HepG2 (cell line): Measurements from ENCODE around the gene PC.

Source experiments
- DNMT1 ChIP-seq: sonication (generic); formaldehyde crosslinking; IDR thresholded peaks from 2 replicates; pipeline ENCODE4 v1.5.1; 2020; ENCODE audit warnings: mild to moderate bottlenecking, missing genetic modification reagents
- EZH2 ChIP-seq: conservative IDR thresholded peaks from 2 replicates; pipeline ENCODE4 v1.6.1; 2012; ENCODE audit warnings: mild to moderate bottlenecking, low read depth, low read length, moderate library complexity
- PHF8 ChIP-seq: sonication (generic); formaldehyde crosslinking; IDR thresholded peaks from 2 replicates; pipeline ENCODE4 v1.5.0; 2020; ENCODE audit warnings: missing genetic modification reagents
- POLR2AphosphoS2 ChIP-seq: IDR thresholded peaks from 2 replicates; pipeline ENCODE4 v1.6.1; 2011; ENCODE audit warnings: low read depth, low read length, improper control_type of control experiment
- SMC3 ChIP-seq: IDR thresholded peaks from 2 replicates; pipeline ENCODE4 v1.6.1; 2011; ENCODE audit warnings: low read length, improper control_type of control experiment
- SUZ12 ChIP-seq: fragments of 150-350 bp; IDR thresholded peaks from 2 replicates; pipeline ENCODE4 v1.6.1; 2014; ENCODE audit warnings: low read depth, low read length
- TAF1 ChIP-seq: sonication (generic); formaldehyde crosslinking; IDR thresholded peaks from 2 replicates; pipeline ENCODE4 v1.4.0; 2020; ENCODE audit warnings: missing genetic modification reagents
- TMF1 ChIP-seq: sonication (generic); formaldehyde crosslinking; IDR thresholded peaks from 2 replicates; pipeline ENCODE4 v1.8.1; 2022; ENCODE audit warnings: low read depth, missing genetic modification reagents
- ZNF776 ChIP-seq: sonication (generic); formaldehyde crosslinking; IDR thresholded peaks from 2 replicates; pipeline ENCODE4 v1.4.0; 2020; ENCODE audit warnings: mild to moderate bottlenecking, missing genetic modification reagents
- TF ChIP-seq, protein P1 (sequence below): sonication (generic); formaldehyde crosslinking; conservative IDR thresholded peaks from 2 replicates; pipeline ENCODE4 v1.4.0; 2020; ENCODE audit warnings: missing genetic modification reagents
- TF ChIP-seq, protein P2 (sequence below): sonication (generic); formaldehyde crosslinking; IDR thresholded peaks from 2 replicates; pipeline ENCODE4 v1.5.0; 2020; ENCODE audit warnings: mild to moderate bottlenecking, missing genetic modification reagents, moderate library complexity
- TF ChIP-seq, protein P3 (sequence below), 2 experiments: IDR thresholded peaks; 2 replicates each; pipeline ENCODE4 v1.6.1; 2011 to 2012; ENCODE audit warnings: low read length in 2 of 2, borderline replicate concordance in 1 of 2, low read depth in 1 of 2, mild to moderate bottlenecking in 1 of 2, moderate library complexity in 1 of 2
- TF ChIP-seq, protein P4 (sequence below): sonication (generic); formaldehyde crosslinking; IDR thresholded peaks from 2 replicates; pipeline ENCODE4 v1.5.1; 2020; ENCODE audit warnings: mild to moderate bottlenecking, missing genetic modification reagents, moderate library complexity
- TF ChIP-seq, protein P5 (sequence below): sonication (generic); formaldehyde crosslinking; IDR thresholded peaks from 2 replicates; pipeline ENCODE4 v1.4.0; 2020; ENCODE audit warnings: mild to moderate bottlenecking, missing genetic modification reagents

DNA sequence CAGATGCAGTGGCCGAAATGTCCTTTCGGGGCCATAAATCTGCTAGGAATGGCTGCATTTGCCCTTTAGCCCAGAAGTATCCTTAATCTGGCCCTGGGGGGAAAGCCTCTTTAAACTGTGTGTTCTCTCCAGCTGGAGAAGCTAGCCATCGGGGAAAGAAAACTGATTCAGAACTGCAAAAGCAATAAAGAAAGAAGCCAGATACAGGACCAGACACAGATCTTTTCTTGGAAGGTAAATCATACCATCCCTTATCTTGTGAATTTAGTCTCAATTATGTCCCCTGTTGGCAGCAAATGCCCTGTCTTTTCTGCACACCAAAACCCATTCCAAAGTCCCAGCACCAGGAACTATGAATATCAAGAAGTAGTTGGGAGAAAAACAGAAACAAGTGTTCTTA lies 25.6 kb downstream of the PC start:
- TF ChIP-seq TMF1 (CRISPR knock-in tag), result no peak
- no peak for TF ChIP-seq SUZ12
- TF ChIP-seq, protein P1, sequence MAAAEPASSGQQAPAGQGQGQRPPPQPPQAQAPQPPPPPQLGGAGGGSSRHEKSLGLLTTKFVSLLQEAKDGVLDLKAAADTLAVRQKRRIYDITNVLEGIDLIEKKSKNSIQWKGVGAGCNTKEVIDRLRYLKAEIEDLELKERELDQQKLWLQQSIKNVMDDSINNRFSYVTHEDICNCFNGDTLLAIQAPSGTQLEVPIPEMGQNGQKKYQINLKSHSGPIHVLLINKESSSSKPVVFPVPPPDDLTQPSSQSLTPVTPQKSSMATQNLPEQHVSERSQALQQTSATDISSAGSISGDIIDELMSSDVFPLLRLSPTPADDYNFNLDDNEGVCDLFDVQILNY (CRISPR knock-in tag), result no peak
- TF ChIP-seq, protein P2, sequence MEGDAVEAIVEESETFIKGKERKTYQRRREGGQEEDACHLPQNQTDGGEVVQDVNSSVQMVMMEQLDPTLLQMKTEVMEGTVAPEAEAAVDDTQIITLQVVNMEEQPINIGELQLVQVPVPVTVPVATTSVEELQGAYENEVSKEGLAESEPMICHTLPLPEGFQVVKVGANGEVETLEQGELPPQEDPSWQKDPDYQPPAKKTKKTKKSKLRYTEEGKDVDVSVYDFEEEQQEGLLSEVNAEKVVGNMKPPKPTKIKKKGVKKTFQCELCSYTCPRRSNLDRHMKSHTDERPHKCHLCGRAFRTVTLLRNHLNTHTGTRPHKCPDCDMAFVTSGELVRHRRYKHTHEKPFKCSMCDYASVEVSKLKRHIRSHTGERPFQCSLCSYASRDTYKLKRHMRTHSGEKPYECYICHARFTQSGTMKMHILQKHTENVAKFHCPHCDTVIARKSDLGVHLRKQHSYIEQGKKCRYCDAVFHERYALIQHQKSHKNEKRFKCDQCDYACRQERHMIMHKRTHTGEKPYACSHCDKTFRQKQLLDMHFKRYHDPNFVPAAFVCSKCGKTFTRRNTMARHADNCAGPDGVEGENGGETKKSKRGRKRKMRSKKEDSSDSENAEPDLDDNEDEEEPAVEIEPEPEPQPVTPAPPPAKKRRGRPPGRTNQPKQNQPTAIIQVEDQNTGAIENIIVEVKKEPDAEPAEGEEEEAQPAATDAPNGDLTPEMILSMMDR (CRISPR knock-in tag), result no peak
- TF ChIP-seq, protein P3, sequence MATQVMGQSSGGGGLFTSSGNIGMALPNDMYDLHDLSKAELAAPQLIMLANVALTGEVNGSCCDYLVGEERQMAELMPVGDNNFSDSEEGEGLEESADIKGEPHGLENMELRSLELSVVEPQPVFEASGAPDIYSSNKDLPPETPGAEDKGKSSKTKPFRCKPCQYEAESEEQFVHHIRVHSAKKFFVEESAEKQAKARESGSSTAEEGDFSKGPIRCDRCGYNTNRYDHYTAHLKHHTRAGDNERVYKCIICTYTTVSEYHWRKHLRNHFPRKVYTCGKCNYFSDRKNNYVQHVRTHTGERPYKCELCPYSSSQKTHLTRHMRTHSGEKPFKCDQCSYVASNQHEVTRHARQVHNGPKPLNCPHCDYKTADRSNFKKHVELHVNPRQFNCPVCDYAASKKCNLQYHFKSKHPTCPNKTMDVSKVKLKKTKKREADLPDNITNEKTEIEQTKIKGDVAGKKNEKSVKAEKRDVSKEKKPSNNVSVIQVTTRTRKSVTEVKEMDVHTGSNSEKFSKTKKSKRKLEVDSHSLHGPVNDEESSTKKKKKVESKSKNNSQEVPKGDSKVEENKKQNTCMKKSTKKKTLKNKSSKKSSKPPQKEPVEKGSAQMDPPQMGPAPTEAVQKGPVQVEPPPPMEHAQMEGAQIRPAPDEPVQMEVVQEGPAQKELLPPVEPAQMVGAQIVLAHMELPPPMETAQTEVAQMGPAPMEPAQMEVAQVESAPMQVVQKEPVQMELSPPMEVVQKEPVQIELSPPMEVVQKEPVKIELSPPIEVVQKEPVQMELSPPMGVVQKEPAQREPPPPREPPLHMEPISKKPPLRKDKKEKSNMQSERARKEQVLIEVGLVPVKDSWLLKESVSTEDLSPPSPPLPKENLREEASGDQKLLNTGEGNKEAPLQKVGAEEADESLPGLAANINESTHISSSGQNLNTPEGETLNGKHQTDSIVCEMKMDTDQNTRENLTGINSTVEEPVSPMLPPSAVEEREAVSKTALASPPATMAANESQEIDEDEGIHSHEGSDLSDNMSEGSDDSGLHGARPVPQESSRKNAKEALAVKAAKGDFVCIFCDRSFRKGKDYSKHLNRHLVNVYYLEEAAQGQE (IDR thresholded peaks at IDR 0.05; ENCODE audit: borderline replicate concordance in 1 of 2, low read depth in 1 of 2, low read length in 2 of 2), result no peak
- no peak for TF ChIP-seq DNMT1
- no peak for TF ChIP-seq PHF8 (CRISPR knock-in tag)
- no peak for TF ChIP-seq POLR2AphosphoS2
- TF ChIP-seq TAF1, result no peak
- TF ChIP-seq, protein P4, sequence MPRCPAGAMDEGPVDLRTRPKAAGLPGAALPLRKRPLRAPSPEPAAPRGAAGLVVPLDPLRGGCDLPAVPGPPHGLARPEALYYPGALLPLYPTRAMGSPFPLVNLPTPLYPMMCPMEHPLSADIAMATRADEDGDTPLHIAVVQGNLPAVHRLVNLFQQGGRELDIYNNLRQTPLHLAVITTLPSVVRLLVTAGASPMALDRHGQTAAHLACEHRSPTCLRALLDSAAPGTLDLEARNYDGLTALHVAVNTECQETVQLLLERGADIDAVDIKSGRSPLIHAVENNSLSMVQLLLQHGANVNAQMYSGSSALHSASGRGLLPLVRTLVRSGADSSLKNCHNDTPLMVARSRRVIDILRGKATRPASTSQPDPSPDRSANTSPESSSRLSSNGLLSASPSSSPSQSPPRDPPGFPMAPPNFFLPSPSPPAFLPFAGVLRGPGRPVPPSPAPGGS (CRISPR knock-in tag), result no peak
- TF ChIP-seq, protein P5, sequence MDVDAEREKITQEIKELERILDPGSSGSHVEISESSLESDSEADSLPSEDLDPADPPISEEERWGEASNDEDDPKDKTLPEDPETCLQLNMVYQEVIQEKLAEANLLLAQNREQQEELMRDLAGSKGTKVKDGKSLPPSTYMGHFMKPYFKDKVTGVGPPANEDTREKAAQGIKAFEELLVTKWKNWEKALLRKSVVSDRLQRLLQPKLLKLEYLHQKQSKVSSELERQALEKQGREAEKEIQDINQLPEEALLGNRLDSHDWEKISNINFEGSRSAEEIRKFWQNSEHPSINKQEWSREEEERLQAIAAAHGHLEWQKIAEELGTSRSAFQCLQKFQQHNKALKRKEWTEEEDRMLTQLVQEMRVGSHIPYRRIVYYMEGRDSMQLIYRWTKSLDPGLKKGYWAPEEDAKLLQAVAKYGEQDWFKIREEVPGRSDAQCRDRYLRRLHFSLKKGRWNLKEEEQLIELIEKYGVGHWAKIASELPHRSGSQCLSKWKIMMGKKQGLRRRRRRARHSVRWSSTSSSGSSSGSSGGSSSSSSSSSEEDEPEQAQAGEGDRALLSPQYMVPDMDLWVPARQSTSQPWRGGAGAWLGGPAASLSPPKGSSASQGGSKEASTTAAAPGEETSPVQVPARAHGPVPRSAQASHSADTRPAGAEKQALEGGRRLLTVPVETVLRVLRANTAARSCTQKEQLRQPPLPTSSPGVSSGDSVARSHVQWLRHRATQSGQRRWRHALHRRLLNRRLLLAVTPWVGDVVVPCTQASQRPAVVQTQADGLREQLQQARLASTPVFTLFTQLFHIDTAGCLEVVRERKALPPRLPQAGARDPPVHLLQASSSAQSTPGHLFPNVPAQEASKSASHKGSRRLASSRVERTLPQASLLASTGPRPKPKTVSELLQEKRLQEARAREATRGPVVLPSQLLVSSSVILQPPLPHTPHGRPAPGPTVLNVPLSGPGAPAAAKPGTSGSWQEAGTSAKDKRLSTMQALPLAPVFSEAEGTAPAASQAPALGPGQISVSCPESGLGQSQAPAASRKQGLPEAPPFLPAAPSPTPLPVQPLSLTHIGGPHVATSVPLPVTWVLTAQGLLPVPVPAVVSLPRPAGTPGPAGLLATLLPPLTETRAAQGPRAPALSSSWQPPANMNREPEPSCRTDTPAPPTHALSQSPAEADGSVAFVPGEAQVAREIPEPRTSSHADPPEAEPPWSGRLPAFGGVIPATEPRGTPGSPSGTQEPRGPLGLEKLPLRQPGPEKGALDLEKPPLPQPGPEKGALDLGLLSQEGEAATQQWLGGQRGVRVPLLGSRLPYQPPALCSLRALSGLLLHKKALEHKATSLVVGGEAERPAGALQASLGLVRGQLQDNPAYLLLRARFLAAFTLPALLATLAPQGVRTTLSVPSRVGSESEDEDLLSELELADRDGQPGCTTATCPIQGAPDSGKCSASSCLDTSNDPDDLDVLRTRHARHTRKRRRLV (CRISPR knock-in tag), result no peak
- no peak for TF ChIP-seq SMC3
- no peak for TF ChIP-seq ZNF776 (CRISPR knock-in tag)
- no peak for TF ChIP-seq EZH2
